ENCODE results near the gene TECPR2. TPM values are rescaled to one million over a fixed set of nuclear protein-coding genes. Genes with fewer than 3 reads are reported as not detected.

The TECPR2 gene
- total and polyA plus RNA-seq, 2 of the 13 experiments (the other 11 are each of a cell fraction or from before 2014, with no cell fraction given), result 3.5 to 5.7 TPM

DNA sequence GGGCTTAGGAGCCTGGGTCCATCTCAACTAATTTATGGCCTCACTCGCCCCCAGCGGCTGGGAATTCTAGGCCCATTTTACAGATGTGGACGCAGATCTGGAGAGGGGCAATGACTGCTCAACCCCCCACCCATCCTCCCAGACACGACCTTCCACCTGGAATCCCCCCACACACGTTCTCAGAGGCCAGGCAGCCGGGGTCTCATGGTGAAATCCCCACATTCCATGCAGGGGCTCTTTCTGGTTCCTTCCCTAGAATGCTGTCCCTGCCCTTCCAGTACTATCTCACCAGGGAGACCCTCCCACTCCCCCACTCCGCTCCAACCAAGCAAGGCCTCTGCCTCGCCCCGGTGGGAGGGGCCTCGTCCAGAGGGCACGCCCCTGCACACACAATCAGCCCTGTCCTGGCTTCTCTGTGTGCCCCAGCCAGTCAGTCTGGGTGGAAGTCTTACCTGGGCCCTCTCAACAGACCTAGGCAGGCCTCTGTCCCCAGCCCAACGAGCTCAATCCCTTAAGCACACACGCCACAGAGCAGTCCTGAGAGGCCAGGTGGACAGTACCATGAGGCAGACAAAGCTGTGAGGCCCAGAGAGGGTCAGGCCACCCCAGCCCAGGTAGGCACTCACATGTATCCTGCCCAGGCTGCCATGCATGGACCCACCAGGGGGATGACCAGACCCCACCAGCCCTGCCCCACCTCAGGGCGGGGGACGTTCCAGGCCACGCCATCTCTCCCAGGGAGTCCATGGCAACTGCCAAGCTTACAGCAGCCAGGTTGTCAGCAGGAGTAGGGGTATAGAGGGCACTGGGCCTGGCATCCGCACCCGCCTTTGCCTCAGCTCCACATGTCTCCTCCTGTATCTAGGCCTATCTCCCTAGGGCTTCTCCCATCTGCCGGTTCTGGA lies 148.1 kb downstream of the TECPR2 start (continued):
- TF ChIP-seq, protein P1, sequence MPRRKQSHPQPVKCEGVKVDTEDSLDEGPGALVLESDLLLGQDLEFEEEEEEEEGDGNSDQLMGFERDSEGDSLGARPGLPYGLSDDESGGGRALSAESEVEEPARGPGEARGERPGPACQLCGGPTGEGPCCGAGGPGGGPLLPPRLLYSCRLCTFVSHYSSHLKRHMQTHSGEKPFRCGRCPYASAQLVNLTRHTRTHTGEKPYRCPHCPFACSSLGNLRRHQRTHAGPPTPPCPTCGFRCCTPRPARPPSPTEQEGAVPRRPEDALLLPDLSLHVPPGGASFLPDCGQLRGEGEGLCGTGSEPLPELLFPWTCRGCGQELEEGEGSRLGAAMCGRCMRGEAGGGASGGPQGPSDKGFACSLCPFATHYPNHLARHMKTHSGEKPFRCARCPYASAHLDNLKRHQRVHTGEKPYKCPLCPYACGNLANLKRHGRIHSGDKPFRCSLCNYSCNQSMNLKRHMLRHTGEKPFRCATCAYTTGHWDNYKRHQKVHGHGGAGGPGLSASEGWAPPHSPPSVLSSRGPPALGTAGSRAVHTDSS (CRISPR knock-in tag; conservative IDR thresholded peaks at IDR 0.05), result no peak
- TF ChIP-seq ZMAT3 (CRISPR knock-in tag; conservative IDR thresholded peaks at IDR 0.05), result no peak
- no peak; the same call in 1 of the 2 replicates for TF ChIP-seq SAP130 (CRISPR knock-in tag; IDR thresholded peaks at IDR 0.05; ENCODE audit: low read depth)
- TF ChIP-seq, protein P2, sequence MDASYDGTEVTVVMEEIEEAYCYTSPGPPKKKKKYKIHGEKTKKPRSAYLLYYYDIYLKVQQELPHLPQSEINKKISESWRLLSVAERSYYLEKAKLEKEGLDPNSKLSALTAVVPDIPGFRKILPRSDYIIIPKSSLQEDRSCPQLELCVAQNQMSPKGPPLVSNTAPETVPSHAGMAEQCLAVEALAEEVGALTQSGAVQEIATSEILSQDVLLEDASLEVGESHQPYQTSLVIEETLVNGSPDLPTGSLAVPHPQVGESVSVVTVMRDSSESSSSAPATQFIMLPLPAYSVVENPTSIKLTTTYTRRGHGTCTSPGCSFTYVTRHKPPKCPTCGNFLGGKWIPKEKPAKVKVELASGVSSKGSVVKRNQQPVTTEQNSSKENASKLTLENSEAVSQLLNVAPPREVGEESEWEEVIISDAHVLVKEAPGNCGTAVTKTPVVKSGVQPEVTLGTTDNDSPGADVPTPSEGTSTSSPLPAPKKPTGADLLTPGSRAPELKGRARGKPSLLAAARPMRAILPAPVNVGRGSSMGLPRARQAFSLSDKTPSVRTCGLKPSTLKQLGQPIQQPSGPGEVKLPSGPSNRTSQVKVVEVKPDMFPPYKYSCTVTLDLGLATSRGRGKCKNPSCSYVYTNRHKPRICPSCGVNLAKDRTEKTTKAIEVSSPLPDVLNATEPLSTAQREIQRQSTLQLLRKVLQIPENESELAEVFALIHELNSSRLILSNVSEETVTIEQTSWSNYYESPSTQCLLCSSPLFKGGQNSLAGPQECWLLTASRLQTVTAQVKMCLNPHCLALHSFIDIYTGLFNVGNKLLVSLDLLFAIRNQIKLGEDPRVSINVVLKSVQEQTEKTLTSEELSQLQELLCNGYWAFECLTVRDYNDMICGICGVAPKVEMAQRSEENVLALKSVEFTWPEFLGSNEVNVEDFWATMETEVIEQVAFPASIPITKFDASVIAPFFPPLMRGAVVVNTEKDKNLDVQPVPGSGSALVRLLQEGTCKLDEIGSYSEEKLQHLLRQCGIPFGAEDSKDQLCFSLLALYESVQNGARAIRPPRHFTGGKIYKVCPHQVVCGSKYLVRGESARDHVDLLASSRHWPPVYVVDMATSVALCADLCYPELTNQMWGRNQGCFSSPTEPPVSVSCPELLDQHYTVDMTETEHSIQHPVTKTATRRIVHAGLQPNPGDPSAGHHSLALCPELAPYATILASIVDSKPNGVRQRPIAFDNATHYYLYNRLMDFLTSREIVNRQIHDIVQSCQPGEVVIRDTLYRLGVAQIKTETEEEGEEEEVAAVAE (CRISPR knock-in tag; IDR thresholded peaks at IDR 0.05; ENCODE audit: borderline replicate concordance), result no peak
- TF ChIP-seq SP5 (CRISPR knock-in tag; IDR thresholded peaks at IDR 0.05; ENCODE audit: borderline replicate concordance, low read depth), result peak; percentile 24; the same call in 1 of the 2 replicates
- peak; percentile 38; the same call in 1 of the 2 replicates for TF ChIP-seq POLR2G (IDR thresholded peaks at IDR 0.05; ENCODE audit: low read depth, low read length)
- TF ChIP-seq, protein P3, sequence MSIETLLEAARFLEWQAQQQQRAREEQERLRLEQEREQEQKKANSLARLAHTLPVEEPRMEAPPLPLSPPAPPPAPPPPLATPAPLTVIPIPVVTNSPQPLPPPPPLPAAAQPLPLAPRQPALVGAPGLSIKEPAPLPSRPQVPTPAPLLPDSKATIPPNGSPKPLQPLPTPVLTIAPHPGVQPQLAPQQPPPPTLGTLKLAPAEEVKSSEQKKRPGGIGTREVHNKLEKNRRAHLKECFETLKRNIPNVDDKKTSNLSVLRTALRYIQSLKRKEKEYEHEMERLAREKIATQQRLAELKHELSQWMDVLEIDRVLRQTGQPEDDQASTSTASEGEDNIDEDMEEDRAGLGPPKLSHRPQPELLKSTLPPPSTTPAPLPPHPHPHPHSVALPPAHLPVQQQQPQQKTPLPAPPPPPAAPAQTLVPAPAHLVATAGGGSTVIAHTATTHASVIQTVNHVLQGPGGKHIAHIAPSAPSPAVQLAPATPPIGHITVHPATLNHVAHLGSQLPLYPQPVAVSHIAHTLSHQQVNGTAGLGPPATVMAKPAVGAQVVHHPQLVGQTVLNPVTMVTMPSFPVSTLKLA (IDR thresholded peaks at IDR 0.05), result no peak
- TF ChIP-seq, protein P4, sequence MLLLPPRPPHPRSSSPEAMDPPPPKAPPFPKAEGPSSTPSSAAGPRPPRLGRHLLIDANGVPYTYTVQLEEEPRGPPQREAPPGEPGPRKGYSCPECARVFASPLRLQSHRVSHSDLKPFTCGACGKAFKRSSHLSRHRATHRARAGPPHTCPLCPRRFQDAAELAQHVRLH (CRISPR knock-in tag; IDR thresholded peaks at IDR 0.05; ENCODE audit: borderline replicate concordance, low read depth), result no peak
- no peak for TF ChIP-seq SUZ12 (IDR thresholded peaks at IDR 0.05; ENCODE audit: low read depth, low read length)
- no peak for TF ChIP-seq ZBTB7B (CRISPR knock-in tag; IDR thresholded peaks at IDR 0.05)
- no peak for TF ChIP-seq ZNF468 (CRISPR knock-in tag; IDR thresholded peaks at IDR 0.05)
- no peak for TF ChIP-seq ASH2L (IDR thresholded peaks at IDR 0.05; ENCODE audit: insufficient read length, low read depth, low read length)
- TF ChIP-seq CREM (IDR thresholded peaks at IDR 0.05), result no peak
- no peak for TF ChIP-seq CREM (CRISPR knock-in tag; IDR thresholded peaks at IDR 0.05)
- no peak for TF ChIP-seq NFIC (IDR thresholded peaks at IDR 0.05; ENCODE audit: low read length)
- TF ChIP-seq, protein P5, sequence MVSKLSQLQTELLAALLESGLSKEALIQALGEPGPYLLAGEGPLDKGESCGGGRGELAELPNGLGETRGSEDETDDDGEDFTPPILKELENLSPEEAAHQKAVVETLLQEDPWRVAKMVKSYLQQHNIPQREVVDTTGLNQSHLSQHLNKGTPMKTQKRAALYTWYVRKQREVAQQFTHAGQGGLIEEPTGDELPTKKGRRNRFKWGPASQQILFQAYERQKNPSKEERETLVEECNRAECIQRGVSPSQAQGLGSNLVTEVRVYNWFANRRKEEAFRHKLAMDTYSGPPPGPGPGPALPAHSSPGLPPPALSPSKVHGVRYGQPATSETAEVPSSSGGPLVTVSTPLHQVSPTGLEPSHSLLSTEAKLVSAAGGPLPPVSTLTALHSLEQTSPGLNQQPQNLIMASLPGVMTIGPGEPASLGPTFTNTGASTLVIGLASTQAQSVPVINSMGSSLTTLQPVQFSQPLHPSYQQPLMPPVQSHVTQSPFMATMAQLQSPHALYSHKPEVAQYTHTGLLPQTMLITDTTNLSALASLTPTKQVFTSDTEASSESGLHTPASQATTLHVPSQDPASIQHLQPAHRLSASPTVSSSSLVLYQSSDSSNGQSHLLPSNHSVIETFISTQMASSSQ (IDR thresholded peaks at IDR 0.05; ENCODE audit: low read depth), result no peak
- TF ChIP-seq, protein P5 (CRISPR knock-in tag; IDR thresholded peaks at IDR 0.05; ENCODE audit: borderline replicate concordance), result no peak
